HG02798 (cell line): ENCODE measurements around the gene ATP9A.
"Not testable (repeated sequence)": the region's sequence is repeated elsewhere in the genome, so short reads cannot be mapped to it uniquely, and the experiment has no call there.

Experiments used
- ATAC-seq: cut with Tn5 transposase; IDR thresholded peaks from one replicate; pipeline ENCODE4 v1.9.1; 2021; ENCODE audit warnings: mild to moderate bottlenecking; ENCODE audit not compliant: unreplicated experiment, poor library complexity

Gene ATP9A

GRCh38 chr20:51756653-51757052 lies 11.5 kb downstream of the ATP9A start:
- ATAC-seq, result no peak

- not testable (repeated sequence) for ATAC-seq
These were observed 15.0 kb downstream of the ATP9A start for GRCh38 chr20:51753220-51753619.

GRCh38 chr20:51752343-51752951 lies 15.7 kb downstream of the ATP9A start:
- no peak for ATAC-seq

GRCh38 chr20:51750770-51751388 lies 17.3 kb downstream of the ATP9A start:
- no peak for ATAC-seq

- no peak for ATAC-seq
These were observed 18.0 kb downstream of the ATP9A start for GRCh38 chr20:51750037-51750769.

GRCh38 chr20:51749674-51750036 lies 18.5 kb downstream of the ATP9A start:
- ATAC-seq, result no peak

- no peak for ATAC-seq
These were observed 20.8 kb downstream of the ATP9A start for GRCh38 chr20:51747182-51747911.

- ATAC-seq, result no peak
These were observed 22.4 kb downstream of the ATP9A start for GRCh38 chr20:51745804-51746203.

GRCh38 chr20:51740838-51741237 lies 27.4 kb downstream of the ATP9A start:
- ATAC-seq, result no peak

GRCh38 chr20:51740308-51740707 lies 27.9 kb downstream of the ATP9A start:
- not testable (repeated sequence) for ATAC-seq

- no peak for ATAC-seq
These were observed 28.4 kb downstream of the ATP9A start for GRCh38 chr20:51739722-51740249.

GRCh38 chr20:51738877-51739447 lies 29.2 kb downstream of the ATP9A start:
- no peak for ATAC-seq

GRCh38 chr20:51738261-51738660 lies 29.9 kb downstream of the ATP9A start:
- ATAC-seq, result not testable (repeated sequence)

GRCh38 chr20:51736947-51737346 lies 31.2 kb downstream of the ATP9A start:
- no peak for ATAC-seq

- ATAC-seq, result no peak
These were observed 32.2 kb downstream of the ATP9A start for GRCh38 chr20:51735728-51736600.

GRCh38 chr20:51734876-51735720 lies 33.1 kb downstream of the ATP9A start:
- ATAC-seq, result no peak

- no peak for ATAC-seq
These were observed 35.1 kb downstream of the ATP9A start for GRCh38 chr20:51733070-51733469.

- no peak for ATAC-seq
These were observed 35.9 kb downstream of the ATP9A start for GRCh38 chr20:51732096-51732791.
